Ureter (tissue), 1 donor: ENCODE measurements around the gene ENTPD3. TPM values are rescaled to one million over a fixed set of nuclear protein-coding genes. Genes with fewer than 3 reads are reported as not detected.

ENCODE experiments used
- DNase-seq: peaks from one replicate; pipeline ENCODE4 v3.0.0-alpha.2; 2020; ENCODE audit warnings: low spot score
- total RNA-seq: library from RNA; stranded (reverse); gene quantifications from one replicate; pipeline ENCODE4 v1.2.4, GENCODE V29; 2023
- donor health status: DM: yes; HTN: yes; CAD: no.

The ENTPD3 gene
- total RNA-seq, 1 donor from 2014 or later: 30.1 TPM

DNA sequence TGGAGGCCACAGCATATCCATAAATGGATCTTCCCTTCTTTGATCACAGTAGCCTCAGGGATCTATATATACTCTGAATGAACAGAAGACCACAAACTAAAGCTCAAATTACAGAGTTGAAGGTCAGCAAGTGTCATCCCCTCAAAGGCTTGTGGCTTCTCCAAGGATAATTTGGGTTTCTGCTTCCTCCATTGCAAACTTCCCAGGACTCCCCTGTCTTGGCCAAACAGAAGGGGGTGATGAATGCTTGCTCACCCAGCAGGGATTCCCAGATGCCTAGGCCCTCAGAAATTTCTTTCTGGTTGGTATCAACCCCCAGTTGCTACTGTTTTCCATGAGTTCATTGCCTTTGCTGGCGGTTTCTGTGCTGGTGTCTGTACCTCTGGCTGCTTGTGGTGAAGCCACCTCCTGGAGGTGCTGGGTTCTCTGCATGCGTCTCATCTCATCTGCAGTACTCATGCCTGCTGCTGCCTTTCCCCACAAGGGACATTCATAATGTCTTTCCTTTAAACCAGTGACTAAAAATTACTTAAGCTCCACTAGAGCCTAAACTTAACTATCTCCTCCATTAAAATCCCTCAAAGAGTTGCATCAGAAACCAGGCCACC lies 17.7 kb downstream of the ENTPD3 start:
- no peak for DNase-seq

- no peak for DNase-seq
Observed at GRCh38 chr3:40407007-40407406, 20.0 kb downstream of the ENTPD3 start.

DNA sequence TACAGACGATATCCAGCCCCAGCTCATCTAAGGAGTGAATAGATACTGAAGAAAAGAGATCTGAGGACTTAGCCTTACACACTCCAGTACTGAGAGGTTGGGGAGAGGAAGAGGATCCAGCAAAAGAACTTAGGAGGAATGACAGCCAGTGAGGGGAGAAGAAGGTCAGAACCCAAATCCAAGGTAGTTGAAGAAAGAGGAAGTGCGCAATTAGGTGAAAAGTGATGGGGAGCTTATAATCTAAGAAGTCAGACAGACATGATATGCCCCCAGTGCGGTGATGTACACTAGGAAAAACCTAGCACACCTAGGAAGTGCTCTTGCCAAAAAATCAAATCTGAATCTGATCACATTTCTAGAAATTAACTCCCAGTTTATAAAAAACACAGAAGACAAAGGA lies 20.6 kb downstream of the ENTPD3 start:
- no peak for DNase-seq

DNA sequence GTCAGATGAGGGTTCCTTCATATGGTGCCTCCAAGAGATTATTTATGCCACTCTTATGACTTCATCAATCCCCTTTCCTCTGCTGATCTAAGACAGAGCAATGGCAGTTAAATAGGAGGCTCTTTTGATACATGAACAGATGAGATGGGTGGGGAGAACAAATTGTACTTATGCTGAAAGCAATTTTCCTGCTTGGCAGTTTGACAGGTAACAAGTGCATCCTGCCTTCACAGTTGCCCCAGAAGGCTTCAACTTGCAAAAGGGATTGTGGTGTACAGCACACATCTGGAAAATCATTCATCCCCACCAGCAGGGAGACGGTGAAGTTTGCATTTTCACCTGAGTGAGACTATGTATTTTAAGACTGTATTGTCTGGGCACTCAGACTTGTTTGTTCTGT lies 27.3 kb downstream of the ENTPD3 start:
- no peak for DNase-seq

- DNase-seq: peak; percentile 51
Observed at GRCh38 chr3:40417845-40418543, 31.0 kb downstream of the ENTPD3 start.

GRCh38 chr3:40422861-40423260 lies 35.9 kb downstream of the ENTPD3 start:
- no peak for DNase-seq

DNA sequence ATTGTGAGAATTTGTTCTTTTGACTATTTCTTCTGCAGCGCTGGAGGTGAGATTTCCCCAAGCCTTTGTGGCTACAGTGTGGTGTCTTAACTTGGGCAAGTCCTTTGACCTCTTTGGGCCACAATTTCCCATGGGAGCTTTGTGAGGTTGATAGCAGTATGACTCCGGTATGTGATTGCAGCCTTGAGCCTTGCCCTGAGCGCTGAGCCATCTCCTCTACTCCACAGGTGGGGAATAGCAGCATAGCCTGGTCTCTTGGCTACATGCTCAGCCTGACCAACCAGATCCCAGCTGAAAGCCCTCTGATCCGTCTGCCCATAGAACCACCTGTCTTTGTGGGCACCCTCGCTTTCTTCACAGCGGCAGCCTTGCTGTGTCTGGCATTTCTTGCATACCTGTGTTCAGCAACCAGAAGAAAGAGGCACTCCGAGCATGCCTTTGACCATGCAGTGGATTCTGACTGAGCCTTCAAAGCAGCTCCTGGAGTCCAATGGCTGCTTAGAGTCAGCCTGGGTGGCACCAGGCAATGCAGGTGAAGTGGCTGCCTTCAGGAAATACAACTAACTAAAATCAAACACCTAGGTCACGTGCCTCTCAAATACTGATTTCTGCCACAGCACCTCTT lies 40.2 kb downstream of the ENTPD3 start:
- no peak for DNase-seq

DNA sequence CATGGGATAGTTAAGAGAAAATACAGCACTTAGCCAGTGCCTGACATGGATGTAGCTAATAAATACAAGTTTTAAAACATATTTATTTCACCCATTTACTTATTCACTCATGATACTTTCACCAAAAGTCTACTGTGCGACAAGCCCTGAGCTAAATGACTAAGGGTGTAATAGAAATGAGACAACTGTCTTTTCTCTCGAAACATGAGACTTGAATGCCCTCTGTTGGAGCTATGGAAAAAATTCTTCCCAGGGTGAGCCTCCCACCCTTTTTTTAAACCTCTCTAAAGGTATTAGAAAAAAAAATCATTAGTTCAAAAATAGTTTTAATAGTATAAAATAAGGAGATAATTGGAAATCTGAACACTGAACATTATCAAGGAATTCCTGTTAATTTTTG lies 45.8 kb downstream of the ENTPD3 start:
- DNase-seq: no peak

DNA sequence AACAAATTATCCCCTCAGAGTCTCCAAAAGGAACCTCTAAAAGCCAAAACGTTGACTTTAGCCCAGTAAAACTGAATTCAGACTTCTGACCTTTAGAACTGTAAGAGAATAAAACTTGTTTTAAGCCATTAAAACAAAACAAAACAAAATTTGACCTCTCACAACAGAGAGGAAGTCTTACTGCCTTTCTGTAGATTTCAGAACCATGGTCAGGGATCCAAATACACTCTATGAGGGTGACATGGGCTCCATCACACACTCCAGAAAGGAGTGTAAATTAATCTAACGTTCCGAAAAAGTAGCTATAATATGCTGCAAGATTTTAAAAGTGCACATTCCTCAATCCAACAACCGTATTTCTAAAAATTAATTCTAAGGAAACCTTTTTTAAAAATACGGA lies 50.9 kb downstream of the ENTPD3 start:
- no peak for DNase-seq

- no peak for DNase-seq
Observed at GRCh38 chr3:40445062-40445461, 58.1 kb downstream of the ENTPD3 start.

DNA sequence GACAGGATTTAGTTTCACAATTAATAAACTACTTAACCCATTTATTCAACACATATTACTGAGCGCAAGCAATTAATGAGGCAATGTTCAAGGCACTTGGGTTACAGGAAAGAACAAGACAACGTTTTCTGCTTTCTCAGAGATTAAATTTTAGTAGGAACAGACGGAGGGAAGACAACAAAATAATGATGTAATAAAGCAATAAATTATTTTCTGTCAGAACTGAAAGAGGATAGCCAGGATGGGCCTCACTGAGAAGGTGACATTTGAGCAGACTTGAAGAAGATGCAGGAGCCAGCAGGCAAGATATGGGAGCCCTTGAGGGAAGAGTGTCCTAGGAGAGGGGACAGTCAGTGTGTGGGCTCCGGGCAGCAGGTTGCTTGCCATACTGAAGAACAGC lies 58.9 kb downstream of the ENTPD3 start:
- DNase-seq: no peak

GRCh38 chr3:40450438-40450837 lies 63.5 kb downstream of the ENTPD3 start:
- no peak for DNase-seq

DNA sequence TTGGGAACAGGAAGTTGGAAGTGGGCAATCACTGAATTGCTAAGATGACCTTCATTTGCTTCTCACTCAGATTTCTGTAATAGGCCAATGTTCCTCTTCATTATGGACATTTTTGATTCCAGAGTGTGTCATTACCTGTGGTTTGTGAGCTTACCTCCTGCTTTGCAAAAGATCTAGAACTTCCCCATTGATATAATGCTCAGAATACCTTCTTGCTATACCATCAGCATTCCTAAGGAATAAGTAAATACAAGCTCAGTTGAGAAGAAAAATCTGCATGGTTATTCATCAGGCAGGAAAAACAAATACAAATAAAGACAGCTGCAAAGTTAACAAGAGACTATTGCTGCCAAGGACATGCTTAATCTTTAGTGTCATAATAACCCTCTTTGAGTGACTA lies 64.6 kb downstream of the ENTPD3 start:
- no peak for DNase-seq

DNA sequence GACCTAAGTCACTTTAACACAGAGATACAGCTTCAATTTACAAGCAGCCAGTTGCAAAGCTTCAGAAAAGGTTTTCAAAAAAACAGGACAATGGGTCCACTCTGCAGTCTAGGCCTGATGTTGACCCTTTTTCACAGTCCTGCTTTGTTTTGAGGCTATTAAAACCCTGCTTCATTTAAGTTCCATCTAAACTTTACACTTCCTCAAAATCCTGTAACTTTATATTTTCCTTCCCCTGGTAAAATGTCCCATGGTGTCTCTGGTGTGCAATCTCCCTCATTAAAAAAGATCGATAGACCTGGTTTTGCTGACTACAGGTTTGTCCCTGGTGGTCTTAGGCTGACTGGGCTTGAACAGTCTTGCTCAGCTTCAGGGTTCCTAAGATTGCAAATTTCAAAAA lies 65.1 kb downstream of the ENTPD3 start:
- no peak for DNase-seq

- no peak for DNase-seq
Observed at GRCh38 chr3:40452562-40452875, 65.5 kb downstream of the ENTPD3 start.

GRCh38 chr3:40452876-40453730 lies 66.1 kb downstream of the ENTPD3 start:
- peak; percentile 98 for DNase-seq

DNA sequence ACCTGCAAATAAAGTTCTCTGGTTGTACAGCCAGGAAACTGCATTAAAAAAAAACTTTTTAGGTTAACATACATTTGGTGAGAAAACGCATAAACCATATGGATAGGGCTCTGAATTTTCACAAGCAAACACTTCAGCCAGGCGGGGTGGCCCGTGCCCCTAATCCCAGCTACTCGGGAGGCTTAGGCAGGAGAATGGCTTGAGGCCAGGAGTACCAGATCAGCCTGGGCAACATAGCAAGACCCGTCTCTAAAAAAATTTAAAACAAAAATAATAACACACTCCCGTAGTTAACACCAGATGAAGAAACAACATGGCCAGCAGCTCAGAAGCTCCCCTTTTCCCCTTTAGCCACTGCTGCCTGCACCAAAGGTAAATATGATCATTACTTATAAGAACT lies 66.9 kb downstream of the ENTPD3 start:
- no peak for DNase-seq

- DNase-seq: no peak
Observed at GRCh38 chr3:40455328-40455727, 68.3 kb downstream of the ENTPD3 start.

GRCh38 chr3:40456279-40456939 lies 69.4 kb downstream of the ENTPD3 start:
- no peak for DNase-seq

GRCh38 chr3:40456940-40457823 lies 70.2 kb downstream of the ENTPD3 start, which contains the start of gene RPL14:
Gene RPL14, plus strand, starts transcription at chr3:40457339. Its CDS starts 133 bp downstream, at chr3:40457472.
- DNase-seq: peak; percentile 96

DNA sequence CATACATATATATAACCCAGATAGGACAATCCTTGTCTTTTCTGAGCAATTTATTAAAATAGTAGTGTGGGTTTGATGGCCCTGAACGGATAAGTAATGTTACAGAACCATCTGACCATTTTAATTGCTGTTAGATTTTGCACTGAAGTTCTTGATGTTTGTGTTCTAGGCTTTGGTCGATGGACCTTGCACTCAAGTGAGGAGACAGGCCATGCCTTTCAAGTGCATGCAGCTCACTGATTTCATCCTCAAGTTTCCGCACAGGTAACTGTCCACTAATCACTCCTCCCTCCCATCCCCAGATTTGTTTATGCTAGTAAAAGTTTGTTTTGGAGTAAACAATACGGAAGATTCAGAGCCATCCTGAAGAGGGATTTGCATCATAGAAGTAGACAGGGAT lies 71.5 kb downstream of the ENTPD3 start:
- DNase-seq: no peak
